ENCODE results near the gene AKR7A3.

- TF ChIP-seq CTCF (IDR thresholded peaks at IDR 0.05) (no peak), POLR2A (IDR thresholded peaks at IDR 0.05) (no peak)
Measured at GRCh38 chr1:19329611-19330010, 41.0 kb upstream of the AKR7A3 start.

All from ovary (tissue), 3 donors.